T-helper 2 cell treated with Interferon-gamma antibody and Interleukin-4, amounts not matched to agents 100 ng/mL and 5 ng/mL, for 36 hours (primary cell): ENCODE data around the gene NPC1. TPM values are rescaled to one million over a fixed set of nuclear protein-coding genes. Genes with fewer than 3 reads are reported as not detected.
"Not testable (repeated sequence)": the region's sequence is repeated elsewhere in the genome, so short reads cannot be mapped to it uniquely, and the experiment has no call there.

Source experiments
- intact Hi-C: fragments of 100-400 bp; cut with micrococcal nuclease; formaldehyde crosslinking; loops from one replicate; pipeline ENCODE4 v1.15.1; 2023
- total RNA-seq: library from RNA; stranded (reverse); gene quantifications from 2 replicates; pipeline ENCODE4 v1.2.3, GENCODE V29; 2022

The NPC1 gene
- 30.3 and 33.9 TPM in 2 replicates for total RNA-seq

DNA sequence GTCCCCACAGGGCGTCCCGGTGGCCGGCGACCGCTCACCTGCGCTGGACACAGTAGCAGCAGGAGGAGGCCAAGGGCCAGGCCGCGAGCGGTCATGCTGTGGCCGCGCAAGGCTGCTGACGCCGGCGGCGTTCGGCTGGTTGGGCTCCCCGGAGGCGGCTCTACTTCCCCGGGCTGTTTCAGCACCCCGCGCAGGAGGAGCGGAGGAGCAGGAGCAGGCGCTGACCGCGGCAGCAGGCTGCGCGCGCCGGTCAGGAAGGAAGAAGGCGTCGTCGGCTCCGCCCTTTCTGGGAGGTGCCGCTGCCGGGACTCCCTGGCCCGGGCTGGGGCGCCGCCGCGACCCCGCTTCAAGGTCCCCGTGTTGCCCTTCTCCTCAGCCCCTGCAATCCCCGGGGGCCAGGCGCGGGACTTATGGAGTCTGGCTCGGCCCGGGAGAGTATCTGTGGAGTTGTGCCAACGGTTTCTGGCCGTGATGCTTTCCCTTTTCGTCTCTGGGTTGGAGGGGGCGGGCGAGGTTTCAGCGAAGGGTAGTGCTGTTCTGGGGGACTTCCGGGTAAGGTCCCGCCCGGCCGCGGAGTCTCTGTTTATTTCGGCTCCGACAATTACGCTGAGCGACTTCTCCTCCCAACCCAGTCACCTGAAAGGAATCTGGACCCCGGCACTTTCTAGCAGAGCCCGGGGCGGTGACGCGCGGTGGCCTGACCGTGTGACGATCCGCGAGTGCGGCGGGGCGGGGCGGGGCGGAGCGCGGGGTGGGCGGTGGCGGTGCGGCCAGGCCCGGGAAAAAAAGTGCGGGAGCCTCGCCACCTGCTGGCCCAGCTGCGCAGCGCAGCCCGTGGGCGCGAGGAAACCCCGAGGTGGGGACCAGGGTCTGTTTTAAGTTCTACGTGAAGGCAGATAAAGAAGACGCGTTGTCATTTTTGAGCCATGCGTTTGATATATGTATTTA, at the start of gene NPC1:
NPC1 (minus strand) TSS at position 258 of the 948 bp plus-strand sequence; CDS start at position 95, 163 bp downstream.
- intact Hi-C loops, result loop anchor here (1.0 to 10.0 kb wide), 11 partner anchors 12 to 1842 kb away; partner anchors contain the start of genes MIB1, RBBP8, RIOK3 and RMC1

DNA sequence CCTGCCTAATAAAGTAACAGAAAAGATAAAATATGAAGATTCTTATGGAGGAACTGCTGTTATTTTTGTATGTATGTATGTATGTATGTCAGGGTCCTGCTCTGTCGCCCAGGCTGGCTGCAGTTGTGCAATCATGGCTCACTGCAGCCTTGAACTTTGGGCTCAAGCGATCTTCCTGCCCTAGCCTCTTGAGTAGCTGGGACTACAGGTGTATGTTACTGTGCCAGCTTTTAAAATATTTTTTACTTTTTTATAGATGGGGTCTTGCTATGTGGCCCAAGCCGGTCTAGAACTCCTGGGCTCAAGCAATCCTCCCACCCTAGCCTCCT, 49.7 kb upstream of the NPC1 start:
- intact Hi-C loops, result no loop called here

DNA sequence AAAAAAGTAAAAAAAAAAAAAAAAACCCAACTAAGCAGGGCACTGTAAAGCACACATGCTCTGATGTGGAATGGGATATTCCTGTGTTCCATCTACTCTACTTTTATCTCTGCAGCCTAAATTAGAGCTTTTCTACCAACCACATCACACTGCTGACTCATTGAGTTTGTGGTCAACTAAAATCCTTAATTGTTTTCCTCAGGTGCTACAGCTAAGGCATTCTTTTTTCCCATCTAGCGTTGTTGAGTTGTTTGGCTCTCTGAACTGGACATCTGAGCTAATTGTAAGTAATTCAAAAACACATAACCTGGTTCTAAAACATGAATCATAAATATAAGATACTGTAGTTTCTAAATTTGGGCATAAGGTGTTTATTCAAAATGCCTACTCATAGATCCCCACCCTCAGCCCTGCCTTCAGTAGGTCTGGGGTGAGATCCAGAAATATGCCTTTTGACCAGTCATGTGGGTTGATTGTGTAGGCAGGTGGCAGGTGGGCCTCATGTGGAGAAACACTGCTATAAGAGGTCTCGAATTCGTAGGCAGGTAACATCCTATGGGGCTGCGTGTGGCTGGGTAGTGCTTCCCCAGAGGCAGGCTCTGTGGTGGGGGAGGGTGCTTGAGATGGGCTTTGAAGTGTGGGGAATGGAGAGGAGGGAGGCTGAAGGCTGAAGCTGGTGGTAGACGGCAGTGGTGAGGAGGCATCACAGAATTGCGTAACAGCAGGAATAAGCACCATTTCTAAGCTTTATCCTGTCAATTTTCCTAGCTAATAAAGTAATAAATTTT, 49.2 kb upstream of the NPC1 start:
- intact Hi-C loops, result no loop called here

DNA sequence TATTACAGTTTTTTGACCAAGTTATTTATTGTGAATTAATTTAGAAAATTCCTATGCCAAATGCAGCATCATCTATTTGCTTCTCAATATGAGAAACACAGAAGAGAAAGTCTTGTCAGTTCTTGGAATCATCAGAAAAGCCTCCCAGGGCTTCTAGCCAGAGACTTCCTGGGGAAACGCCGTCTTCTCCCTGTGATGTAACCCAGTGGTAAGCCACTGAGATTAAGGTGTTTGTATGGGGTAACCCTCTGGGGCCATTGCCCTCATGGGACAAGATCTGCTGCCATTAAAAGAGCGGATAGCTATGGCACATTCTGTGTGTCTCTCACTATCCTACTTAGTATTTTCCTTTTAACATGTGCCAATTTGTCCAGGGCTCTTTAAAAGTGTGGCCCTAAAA, 48.4 kb upstream of the NPC1 start:
- intact Hi-C loops, result no loop called here

DNA sequence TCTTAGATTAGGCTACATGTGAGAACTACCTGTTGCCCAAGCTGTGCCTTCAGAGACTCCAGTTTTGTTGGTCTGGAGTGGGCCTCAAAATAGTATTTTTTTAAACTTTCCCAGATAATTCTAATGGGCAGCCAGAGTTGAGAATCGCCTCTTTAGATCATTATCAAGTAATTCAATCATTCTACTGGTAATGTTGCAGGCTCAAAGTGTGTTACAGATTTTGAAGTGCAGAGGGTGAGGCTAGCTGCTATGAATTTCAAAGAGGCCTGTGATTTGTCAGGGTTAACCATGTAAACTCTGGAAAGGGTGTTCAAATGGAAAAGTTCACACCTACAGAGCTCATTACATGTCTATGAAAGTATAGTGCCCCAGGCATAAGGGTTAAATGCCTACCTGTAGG, 46.3 kb upstream of the NPC1 start:
- intact Hi-C loops, result no loop called here

DNA sequence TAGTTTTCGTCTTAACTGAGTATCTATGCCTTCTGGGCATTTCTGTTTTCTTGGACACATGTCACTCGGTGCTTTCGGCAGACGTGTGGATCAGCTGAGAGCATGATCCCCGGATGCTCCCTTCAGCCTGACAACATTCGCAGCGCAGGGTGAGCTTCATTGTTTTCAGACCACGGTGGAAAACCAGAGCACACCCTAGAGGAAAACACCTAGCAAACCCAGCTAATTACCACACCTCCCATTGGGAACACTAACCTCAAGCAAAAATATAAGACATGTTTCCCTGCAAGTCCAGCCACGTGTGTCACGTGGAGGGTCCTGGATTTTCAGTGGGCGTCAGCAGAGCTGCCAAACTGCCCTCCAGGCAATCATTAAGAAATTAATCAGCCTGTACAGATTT, 45.4 kb upstream of the NPC1 start:
- intact Hi-C loops, result no loop called here

DNA sequence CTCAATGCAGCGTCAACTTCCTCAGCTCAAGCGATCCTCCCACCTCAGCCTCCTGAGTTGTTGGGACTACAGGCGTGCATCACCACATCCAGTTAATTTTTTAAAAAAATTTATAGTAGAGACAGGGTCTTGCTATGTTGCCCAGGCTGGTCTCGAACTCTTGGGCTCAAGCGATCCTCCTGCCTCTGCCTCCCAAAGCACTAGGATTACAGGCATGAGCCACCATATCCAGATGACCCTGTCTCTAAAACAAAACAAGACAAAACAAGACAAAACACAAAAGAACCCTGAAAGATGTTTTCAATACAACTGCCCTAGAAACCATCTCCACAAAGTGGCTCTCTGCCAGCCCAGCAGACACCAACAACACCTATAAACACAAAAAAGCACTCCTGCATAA, 45.0 kb upstream of the NPC1 start:
- intact Hi-C loops, result no loop called here

DNA sequence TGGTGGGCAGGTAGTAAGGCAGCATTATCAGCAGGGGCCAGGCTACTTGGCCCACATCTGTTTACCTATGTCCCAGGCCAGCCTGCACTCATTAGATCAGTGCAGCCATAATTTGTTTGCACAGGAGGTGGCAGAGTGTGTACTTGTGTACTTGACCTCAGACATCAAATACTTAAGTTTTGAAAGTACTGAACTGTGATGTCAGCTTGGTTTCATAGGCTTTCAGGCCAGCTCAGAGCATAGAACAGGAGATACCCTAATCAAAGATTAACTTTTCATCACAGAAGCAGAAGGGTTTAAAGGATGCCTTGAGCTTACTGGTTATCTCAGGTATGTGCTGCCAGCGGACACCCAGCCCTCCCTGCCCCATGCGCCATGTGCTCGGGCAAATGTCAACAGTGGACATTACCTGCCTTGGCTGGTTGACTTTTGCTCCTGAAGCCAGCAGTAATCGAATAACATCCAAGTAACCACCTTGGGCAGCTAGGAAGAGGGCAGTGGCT, 43.2 kb upstream of the NPC1 start:
- intact Hi-C loops, result no loop called here

DNA sequence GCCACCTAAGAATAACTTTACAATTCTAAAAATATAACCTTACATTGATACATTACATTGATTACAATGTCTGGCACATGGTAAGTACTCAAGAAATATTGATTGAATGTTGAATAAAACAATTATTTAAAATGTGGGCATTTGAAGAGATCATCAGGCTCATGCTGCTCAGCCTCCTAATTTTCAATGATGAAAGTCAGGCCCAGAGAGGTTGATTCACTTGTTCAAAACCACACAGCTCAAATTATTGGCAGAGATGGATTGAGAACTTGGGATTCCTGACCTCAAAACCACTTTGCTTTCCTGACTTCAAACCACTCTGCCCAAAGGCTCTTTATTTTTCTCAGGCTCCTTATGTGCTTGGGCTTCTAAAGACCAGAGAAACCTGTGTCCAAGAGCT, 41.7 kb upstream of the NPC1 start:
- intact Hi-C loops, result no loop called here

DNA sequence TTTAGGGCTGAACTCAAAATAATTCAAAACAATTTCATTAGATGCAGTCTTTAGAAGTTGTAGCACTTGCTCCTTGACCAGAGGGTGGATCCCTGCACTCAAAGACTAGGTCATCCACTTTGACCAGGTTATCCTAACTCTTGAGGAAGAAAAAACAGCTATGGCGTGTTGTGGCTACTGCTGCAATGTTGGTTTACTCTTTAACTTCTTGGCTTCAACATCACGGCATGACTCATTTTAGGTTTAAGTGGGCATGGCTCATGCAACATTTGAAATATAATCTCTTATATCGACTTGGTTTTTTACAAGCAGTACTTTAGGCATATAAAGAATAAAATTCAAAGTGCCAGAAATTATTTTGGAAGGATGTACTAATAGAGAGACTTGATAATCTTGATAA, 41.0 kb upstream of the NPC1 start:
- intact Hi-C loops, result no loop called here

DNA sequence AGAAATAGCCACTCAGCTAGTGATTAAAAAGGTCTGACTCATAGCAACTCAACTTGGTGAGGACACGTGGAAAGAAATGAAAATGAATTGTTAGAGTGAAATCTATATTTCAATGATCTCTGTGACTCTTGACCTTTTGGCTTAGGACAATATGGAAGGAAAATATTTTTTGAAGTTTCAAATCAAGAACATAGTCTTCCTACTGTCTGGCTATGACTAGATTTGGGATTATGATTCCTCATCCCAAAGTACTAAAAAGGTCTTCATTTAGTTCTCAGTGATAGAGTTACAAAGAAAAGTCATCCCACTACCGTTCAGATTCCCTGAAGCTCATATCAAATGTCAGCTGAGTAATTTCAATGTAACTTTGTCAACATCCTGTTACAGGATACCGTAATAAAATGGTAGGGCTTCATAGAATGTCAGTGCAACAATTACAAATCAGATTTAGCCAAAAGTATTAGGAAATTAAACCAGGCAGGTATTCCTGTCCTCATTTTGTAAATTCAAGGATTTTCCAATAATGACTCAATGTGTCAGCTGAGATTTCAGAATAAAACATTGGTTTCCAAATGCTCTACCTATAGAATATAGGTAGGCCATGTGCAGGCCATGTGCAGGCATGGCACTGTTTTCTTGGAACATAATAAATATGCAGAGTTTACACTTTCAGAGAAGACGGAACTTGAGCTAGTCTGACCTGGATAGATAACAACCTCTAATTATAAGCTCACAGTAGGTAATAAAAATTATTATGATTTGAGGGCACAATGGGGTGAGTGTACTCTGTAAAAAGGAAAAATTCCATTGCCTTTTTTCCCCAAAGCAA, 40.4 kb upstream of the NPC1 start:
- intact Hi-C loops, result no loop called here

DNA sequence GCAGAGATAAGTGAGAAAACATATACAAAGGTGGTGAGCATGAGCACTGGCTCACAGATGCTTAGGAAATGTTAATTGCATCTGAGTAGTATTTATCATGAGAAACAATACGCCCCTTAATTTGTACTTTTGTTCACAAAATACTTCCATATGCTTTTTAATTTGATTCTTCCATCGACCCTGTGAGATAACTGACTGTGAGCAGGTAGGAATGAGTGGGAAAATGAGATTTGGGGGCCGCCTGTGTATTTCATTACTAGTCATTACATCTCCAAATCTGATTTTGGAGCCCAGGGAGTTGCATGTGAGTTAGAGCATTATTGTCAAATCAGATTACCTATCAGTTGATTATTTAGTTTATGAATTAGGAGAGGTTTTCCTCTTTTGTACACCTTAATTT, 36.7 kb upstream of the NPC1 start:
- intact Hi-C loops, result loop anchor here (5.0 kb wide), 1 partner anchor 64 kb away; the partner anchor contains the start of gene LAMA3

DNA sequence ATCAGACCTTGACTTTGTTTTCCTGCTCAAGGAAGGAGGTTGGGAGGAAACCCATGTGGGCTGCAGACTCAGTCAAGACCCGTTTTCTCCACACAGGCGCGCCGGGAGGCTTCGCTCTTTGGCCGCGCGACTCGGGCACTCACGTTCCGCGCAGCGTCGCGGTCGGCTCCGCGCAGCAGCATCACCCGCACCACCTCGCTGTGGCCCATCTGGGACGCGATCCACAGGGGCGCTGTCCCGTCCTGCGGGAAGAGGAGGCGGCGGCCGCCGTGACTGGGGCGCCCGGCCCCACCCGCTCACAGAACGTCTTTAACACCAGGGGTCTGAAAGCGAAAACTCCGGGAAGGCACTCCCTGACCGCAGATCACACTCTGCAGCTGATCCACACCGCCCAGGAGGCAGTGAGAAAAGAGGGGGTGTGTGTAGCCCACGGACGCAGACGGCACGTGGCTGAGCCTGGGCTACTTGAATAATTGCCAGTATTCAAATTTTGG, 33.1 kb upstream of the NPC1 start:
- intact Hi-C loops, result no loop called here

DNA sequence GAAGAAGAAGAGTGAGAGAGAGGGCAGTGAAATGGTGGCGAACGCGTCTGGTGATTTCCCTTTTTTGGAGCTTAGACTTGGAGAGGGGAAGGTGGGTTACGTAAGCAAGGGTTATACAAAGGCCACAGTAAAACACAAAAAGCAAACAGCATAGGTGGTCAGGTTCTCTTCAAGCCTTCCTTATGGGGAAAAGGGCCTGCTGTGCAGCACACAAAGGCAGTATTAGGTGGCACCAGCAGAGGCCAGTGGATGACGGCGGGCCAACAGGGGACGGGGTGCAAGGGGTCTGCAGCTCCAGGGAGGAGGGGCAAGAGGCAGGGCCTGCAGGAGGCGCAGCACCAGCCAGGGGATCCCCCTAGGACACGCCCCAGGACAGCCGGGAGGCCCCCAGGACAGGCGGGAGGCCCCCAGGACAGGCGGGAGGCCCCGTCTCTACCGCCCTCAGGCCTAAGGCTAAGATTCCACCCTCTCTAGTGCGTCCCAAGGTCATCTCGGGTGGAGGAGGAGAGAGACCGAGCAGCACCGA, 32.6 kb upstream of the NPC1 start:
- intact Hi-C loops, result no loop called here

DNA sequence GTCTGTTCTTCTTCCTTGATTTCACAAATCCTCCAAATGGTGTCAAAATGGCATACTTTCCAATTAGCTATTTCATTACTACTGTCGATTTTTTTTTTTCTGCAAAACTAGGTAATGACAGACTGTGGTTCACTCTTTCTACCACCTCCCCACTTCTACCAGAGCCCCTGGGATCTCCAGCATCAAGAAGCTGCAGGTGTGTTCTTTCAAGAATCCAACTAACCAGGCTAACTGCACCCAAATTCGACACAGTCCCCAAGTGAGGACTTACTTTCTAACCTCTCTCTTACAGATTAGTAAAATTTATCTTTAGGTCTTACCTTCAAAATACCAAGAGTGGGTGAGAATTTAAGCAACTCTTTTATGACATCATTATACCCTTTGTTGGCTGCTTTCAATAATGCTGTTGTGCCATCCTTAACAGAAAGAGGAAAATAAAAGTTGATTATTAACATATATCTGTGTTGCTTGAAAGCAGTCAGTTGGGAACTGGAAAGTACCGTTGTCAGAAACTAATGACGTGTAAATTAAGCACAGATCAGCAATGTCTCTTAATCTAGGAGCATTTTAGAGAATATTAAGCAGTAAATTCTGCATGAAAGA, 31.2 kb upstream of the NPC1 start:
- intact Hi-C loops, result no loop called here

DNA sequence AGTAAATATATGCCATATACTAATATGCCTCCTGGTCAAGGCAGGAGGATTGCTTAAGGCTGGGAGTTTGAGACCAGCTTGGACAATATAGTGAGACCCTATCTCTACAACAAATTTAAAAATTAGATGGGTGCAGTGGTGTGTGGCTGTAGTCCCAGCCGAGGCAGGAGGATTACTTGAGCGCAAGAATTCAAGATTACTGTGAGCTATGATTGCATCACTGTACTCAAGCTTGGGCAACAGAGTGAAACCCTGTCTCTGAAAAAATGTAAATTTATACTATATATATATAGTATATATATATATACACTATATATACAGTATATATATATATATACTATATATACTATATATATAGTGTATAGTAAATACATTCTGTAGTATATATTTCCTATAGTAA, 30.0 kb upstream of the NPC1 start:
- intact Hi-C loops, result no loop called here

DNA sequence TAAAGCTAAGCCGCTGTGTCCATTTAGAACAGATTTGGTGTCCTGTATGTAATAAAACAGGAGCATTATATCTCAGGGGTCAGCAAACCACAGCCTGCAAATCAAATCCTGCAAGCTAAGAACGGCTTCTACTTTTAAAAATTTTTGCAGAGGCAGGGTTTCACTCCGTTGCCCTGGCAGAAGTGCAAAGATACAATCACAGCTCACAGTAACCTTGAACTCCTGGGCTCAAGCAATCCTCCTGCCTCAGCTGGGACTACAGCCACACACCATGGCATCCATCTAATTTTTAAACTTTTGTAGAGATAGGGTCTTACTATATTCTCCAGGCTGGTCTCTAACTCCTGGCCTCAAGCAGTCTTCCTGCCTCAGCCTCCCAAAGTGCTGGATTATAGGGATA, 28.6 kb upstream of the NPC1 start:
- intact Hi-C loops, result no loop called here

DNA sequence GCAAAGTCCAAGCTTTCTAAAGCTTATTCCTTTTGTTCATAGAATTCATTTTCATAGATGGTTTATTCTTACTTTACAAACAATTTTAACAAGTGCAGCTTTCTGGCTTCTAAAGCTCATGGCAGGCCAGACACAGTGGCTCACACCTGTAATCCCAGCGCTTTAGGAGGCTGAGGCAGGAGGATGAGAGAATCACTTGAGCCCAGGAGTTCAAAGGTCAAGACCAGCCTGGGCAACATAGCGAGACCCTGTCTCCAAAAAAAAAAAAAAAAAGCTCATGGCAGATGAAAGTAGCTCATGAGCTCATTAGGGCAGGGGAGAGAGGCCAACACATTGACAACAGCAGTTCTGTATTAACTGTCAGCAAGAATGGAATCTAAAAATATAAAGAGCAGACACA, 28.1 kb upstream of the NPC1 start:
- intact Hi-C loops, result no loop called here

DNA sequence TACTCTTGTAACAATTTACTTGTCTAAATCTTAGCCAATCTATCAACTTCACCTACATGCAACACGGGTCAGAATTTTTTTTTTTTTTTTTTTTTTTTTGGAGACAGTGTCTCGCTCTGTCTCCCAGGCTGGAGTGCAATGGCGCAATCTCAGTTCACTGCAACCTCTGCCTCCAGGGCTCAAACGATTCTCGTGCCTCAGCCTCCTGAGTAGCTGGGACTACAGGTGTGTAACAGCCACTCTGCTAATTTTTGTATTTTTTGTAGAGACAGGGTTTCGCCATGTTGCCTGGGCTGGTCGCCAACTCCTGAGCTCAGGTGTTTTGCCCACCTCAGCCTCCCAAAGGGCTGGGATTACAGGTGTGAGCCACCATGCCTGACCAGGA, 26.8 kb upstream of the NPC1 start:
- intact Hi-C loops, result not testable (repeated sequence)

DNA sequence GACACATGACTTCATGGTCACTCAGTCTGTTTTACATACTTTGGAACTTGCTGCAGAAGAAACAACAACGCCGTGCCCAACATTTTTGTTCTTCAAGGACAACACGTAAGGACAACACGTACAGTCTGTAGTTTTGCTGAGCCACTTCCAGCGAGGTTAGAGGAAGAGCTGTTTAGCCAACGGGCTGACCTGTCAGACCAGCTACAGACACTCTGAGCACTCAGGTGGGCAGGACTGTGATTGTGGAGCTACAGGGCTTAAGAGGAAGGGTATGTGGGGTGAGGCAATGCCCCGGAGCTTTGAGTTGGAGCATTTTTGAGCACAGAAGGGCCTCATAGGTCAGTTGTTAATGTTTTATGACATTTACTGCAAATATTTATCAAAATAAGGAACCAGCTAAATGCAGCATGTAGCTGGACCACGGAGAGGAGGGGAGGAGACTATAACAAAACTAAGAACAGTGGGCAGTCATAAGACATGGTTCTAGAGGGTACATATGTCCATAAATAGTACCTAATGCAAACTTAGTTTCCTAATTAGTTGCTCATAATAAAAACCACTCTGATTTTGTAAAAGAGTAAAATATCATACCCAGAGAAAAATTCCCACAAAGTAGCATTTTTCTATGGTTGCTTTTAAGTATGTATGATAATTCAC, 26.3 kb upstream of the NPC1 start:
- intact Hi-C loops, result no loop called here
